ENCODE measurements around the gene OSTC.

Gene OSTC

DNA sequence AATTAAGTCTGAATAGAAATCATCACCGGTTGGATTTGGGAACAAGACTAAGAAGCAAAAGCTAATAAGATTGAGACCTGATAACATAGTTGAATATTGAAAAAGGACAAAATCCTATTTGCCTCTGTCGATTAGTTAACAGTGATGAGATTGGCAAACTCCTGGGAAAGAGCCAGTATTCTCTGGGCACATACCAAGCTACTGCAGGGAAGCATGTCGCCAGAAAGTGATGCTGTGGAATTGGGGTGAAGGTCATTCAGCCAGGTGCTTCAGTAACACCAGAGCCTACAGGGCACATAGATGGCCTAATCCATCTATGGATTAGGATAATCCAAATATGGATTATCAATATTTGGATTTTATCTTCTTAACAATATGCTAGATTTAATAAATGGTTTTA lies 44.0 kb downstream of the OSTC start:
- TF ChIP-seq, protein P1, sequence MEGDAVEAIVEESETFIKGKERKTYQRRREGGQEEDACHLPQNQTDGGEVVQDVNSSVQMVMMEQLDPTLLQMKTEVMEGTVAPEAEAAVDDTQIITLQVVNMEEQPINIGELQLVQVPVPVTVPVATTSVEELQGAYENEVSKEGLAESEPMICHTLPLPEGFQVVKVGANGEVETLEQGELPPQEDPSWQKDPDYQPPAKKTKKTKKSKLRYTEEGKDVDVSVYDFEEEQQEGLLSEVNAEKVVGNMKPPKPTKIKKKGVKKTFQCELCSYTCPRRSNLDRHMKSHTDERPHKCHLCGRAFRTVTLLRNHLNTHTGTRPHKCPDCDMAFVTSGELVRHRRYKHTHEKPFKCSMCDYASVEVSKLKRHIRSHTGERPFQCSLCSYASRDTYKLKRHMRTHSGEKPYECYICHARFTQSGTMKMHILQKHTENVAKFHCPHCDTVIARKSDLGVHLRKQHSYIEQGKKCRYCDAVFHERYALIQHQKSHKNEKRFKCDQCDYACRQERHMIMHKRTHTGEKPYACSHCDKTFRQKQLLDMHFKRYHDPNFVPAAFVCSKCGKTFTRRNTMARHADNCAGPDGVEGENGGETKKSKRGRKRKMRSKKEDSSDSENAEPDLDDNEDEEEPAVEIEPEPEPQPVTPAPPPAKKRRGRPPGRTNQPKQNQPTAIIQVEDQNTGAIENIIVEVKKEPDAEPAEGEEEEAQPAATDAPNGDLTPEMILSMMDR (IDR thresholded peaks at IDR 0.05; ENCODE audit: low read depth, low read length) = no peak
- H3K4me3 ChIP-seq (ENCODE audit: low read depth, low read length) = no peak overlapping the region
- in situ Hi-C loops (cut with HindIII; ENCODE audit: low sequenced_read_pairs) = no loop called here
- DNase-seq (ENCODE audit: low read depth, low spot score) = no peak

GRCh38 chr4:108695062-108695461 lies 44.7 kb downstream of the OSTC start:
- in situ Hi-C loops (cut with HindIII; ENCODE audit: low sequenced_read_pairs) = no loop called here
- TF ChIP-seq, protein P1 (IDR thresholded peaks at IDR 0.05; ENCODE audit: low read depth, low read length) = no peak
- DNase-seq (ENCODE audit: low read depth, low spot score) = no peak

GRCh38 chr4:108696160-108696559 lies 45.8 kb downstream of the OSTC start:
- in situ Hi-C loops (cut with HindIII; ENCODE audit: low sequenced_read_pairs) = no loop called here
- no peak for DNase-seq (ENCODE audit: low read depth, low spot score)
- TF ChIP-seq, protein P1 (IDR thresholded peaks at IDR 0.05; ENCODE audit: low read depth, low read length) = no peak

More at GRCh38 chr4:108695062-108695461, 44.7 kb downstream of the OSTC start:
- no peak overlapping the region for H3K4me3 ChIP-seq (ENCODE audit: low read depth, low read length)

DNA sequence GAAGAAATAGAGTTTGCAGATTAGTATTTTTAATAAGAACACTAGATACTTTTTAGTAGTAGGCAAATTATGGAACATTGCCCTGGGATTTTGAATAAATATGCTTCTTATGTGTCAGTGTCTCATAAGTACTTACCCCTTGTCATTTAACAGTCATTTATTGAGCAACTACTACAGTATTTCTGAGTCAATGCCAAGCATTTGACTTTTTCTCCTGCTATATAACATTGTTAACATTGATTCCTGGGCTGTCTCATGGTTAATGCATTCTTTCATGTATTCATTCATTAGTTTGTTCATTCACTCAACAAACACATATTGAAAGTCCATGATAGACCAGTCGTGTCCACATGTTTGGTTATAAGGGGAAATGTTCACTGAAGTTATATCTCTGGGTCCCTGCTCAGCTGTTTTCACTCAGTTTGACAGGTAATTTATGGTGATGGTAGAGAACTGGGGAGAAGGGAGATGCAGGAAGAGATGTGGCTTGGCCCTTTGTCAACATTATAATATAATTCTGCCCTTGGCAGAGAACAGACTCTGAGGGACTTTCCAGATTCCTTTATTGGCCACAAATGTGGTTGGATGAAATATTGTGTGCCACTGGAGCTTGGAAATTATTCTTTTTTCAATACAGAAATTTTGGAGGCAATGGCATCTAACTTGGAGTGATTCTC lies 49.8 kb downstream of the OSTC start:
- peak; percentile 75 for DNase-seq (ENCODE audit: low read depth, low spot score)
- H3K4me3 ChIP-seq (ENCODE audit: low read depth, low read length) = no peak overlapping the region
- in situ Hi-C loops (cut with HindIII; ENCODE audit: low sequenced_read_pairs) = no loop called here
- TF ChIP-seq, protein P1 (IDR thresholded peaks at IDR 0.05; ENCODE audit: low read depth, low read length) = no peak

More at GRCh38 chr4:108696160-108696559, 45.8 kb downstream of the OSTC start:
- no peak overlapping the region for H3K4me3 ChIP-seq (ENCODE audit: low read depth, low read length)

GRCh38 chr4:108702960-108703359 lies 52.6 kb downstream of the OSTC start:
- in situ Hi-C loops (cut with HindIII; ENCODE audit: low sequenced_read_pairs) = no loop called here
- H3K4me3 ChIP-seq (ENCODE audit: low read depth, low read length) = no peak overlapping the region
- TF ChIP-seq, protein P1 (IDR thresholded peaks at IDR 0.05; ENCODE audit: low read depth, low read length) = no peak
- DNase-seq (ENCODE audit: low read depth, low spot score) = peak; percentile 51

- no peak for DNase-seq (ENCODE audit: low read depth, low spot score)
- in situ Hi-C loops (cut with HindIII; ENCODE audit: low sequenced_read_pairs) = no loop called here
- no peak overlapping the region for H3K4me3 ChIP-seq (ENCODE audit: low read depth, low read length)
- TF ChIP-seq, protein P1 (IDR thresholded peaks at IDR 0.05; ENCODE audit: low read depth, low read length) = no peak
Observed at GRCh38 chr4:108703370-108703769, 53.0 kb downstream of the OSTC start.
